Endothelial cell of umbilical vein (primary cell): ENCODE measurements around the gene CORO6. TPM values are rescaled to one million over a fixed set of nuclear protein-coding genes. Genes with fewer than 3 reads are reported as not detected.

Source experiments
- BruUV-seq: library from RNA; stranded (reverse); fragments of 400-500 nt; replicated peaks from 2 replicates; lab custom pipeline; 2021; lab: Mats Ljungman, UMichigan
- CTCF ChIA-PET: fragments of 300-600, 350-600 bp; sonication (Branson Sonifier 250); formaldehyde crosslinking; loops from one replicate; lab custom pipeline; 2021; ENCODE audit warnings: antibody characterized with exemption, inconsistent platforms; lab: Charles Lee
- POLR2A ChIA-PET: fragments of 300-600, 350-600 bp; sonication (Branson Sonifier 250); formaldehyde crosslinking; loops from one replicate; lab custom pipeline; 2021; ENCODE audit warnings: antibody characterized with exemption, inconsistent platforms; lab: Charles Lee
- DNase-seq: peaks from one replicate; pipeline ENCODE4 v3.0.0-alpha.2; 2011; ENCODE audit warnings: low read depth, low spot score
- FAIRE-seq: peaks from 2 replicates; lab custom pipeline; 2011; peaks lifted over from hg19 to GRCh38; lab: Jason Lieb, UNC
- H2AFZ ChIP-seq: 2 replicates; pipeline ENCODE4 v1.6.0; 2012; ENCODE audit warnings: low read depth, low read length, control low read depth, inconsistent platforms
- H3K27ac ChIP-seq: 2 replicates; pipeline ENCODE4 v1.5.1; 2011; ENCODE audit warnings: low read depth, mild to moderate bottlenecking, control low read depth, low read length, moderate library complexity; ENCODE audit not compliant: insufficient read depth
- H3K27me3 ChIP-seq, 2 experiments: 2 replicates each; pipeline versions ENCODE4 v1.6.0 to v1.6.1; 2011; ENCODE audit warnings: low read length in 2 of 2, mixed read lengths in 1 of 2; ENCODE audit not compliant: control insufficient read depth in 2 of 2, insufficient read depth in 2 of 2
- H3K36me3 ChIP-seq, 2 experiments: 2 replicates in 1 of 2; 3 replicates in 1 of 2; pipeline ENCODE4 v1.5.1; 2011; ENCODE audit warnings: low read length in 2 of 2, mild to moderate bottlenecking in 1 of 2, moderate library complexity in 1 of 2; ENCODE audit not compliant: control insufficient read depth in 2 of 2, insufficient read depth in 2 of 2; ENCODE audit errors: extremely low read depth in 1 of 2
- H3K4me1 ChIP-seq: 3 replicates; pipeline ENCODE4 v1.5.1; 2011; ENCODE audit warnings: mild to moderate bottlenecking, low read length; ENCODE audit not compliant: control insufficient read depth, insufficient read depth; ENCODE audit errors: extremely low read depth
- H3K4me2 ChIP-seq: 2 replicates; pipeline ENCODE4 v1.6.1; 2011; ENCODE audit warnings: low read length, control low read depth, mixed read lengths; ENCODE audit not compliant: insufficient read depth
- H3K4me3 ChIP-seq, 3 experiments: fragments of 200-600 bp in 1 of 3; sonication (generic), shearing (Covaris generic) in 1 of 3; replicated peaks in 1 of 3; 2 replicates each; pipeline ENCODE4 v1.5.1; 2011 to 2016; ENCODE audit warnings: control low read depth in 3 of 3, low read length in 3 of 3, mild to moderate bottlenecking in 2 of 3, inconsistent platforms in 1 of 3, low read depth in 1 of 3, moderate library complexity in 1 of 3; ENCODE audit not compliant: insufficient read depth in 1 of 3
- H3K79me2 ChIP-seq: 2 replicates; pipeline ENCODE4 v1.6.0; 2012; ENCODE audit warnings: low read length, inconsistent platforms; ENCODE audit not compliant: control insufficient read depth, insufficient read depth
- H3K9ac ChIP-seq: replicated peaks from 2 replicates; pipeline ENCODE3; 2011; ENCODE audit warnings: low read length, control low read depth; ENCODE audit not compliant: insufficient read depth; ENCODE audit errors: extremely low read depth
- H3K9me1 ChIP-seq: replicated peaks from 3 replicates; pipeline ENCODE4 v1.6.0; 2011; ENCODE audit warnings: mild to moderate bottlenecking, low read length; ENCODE audit not compliant: control insufficient read depth, insufficient read depth; ENCODE audit errors: extremely low read depth
- H3K9me3 ChIP-seq: replicated peaks from 2 replicates; pipeline ENCODE4 v1.5.1; 2012; ENCODE audit warnings: low read length, inconsistent platforms; ENCODE audit not compliant: control insufficient read depth, insufficient read depth
- H4K20me1 ChIP-seq: replicated peaks from 2 replicates; pipeline ENCODE3; 2011; ENCODE audit warnings: mild to moderate bottlenecking, low read length; ENCODE audit not compliant: control insufficient read depth, insufficient read depth; ENCODE audit errors: extremely low read depth
- CTCF ChIP-seq, 2 donors: IDR thresholded peaks; 1 replicate in 1 of 2; 2 replicates in 1 of 2; pipeline ENCODE4 v1.5.1; 2011; ENCODE audit warnings: low read length in 2 of 2, mild to moderate bottlenecking in 2 of 2, moderate library complexity in 2 of 2, control low read depth in 1 of 2, inconsistent platforms in 1 of 2, low read depth in 1 of 2; ENCODE audit not compliant: insufficient read depth in 1 of 2; ENCODE audit errors: extremely low read depth in 1 of 2
- EZH2 ChIP-seq: IDR thresholded peaks from 2 replicates; pipeline ENCODE4 v1.6.1; 2012; ENCODE audit warnings: borderline replicate concordance, low read depth, mild to moderate bottlenecking, moderate library complexity, low read length, inconsistent platforms; ENCODE audit not compliant: severe bottlenecking
- FOS ChIP-seq: IDR thresholded peaks from 2 replicates; pipeline ENCODE4 v1.6.1; 2011; ENCODE audit warnings: mild to moderate bottlenecking, low read length, moderate library complexity, borderline replicate concordance; ENCODE audit not compliant: insufficient read depth
- GATA2 ChIP-seq: IDR thresholded peaks from 2 replicates; pipeline ENCODE4 v1.7.0; 2011; ENCODE audit warnings: low read depth, mild to moderate bottlenecking, moderate library complexity, mixed read lengths, low read length; ENCODE audit not compliant: insufficient read length, insufficient read depth
- JUN ChIP-seq: IDR thresholded peaks from 2 replicates; pipeline ENCODE4 v1.6.1; 2011; ENCODE audit warnings: borderline replicate concordance, low read depth; ENCODE audit not compliant: insufficient read length, insufficient read depth
- MAX ChIP-seq: IDR thresholded peaks from 2 replicates; pipeline ENCODE4 v1.6.1; 2011; ENCODE audit not compliant: insufficient read depth, insufficient read length
- MYC ChIP-seq: IDR thresholded peaks from one replicate; pipeline ENCODE4 v1.6.1; 2011; ENCODE audit warnings: mild to moderate bottlenecking, low read depth, low read length
- POLR2A ChIP-seq: IDR thresholded peaks from 2 replicates; pipeline ENCODE4 v1.6.1; 2012; ENCODE audit warnings: low read depth, mild to moderate bottlenecking, control low read depth, low read length
- POLR2AphosphoS5 ChIP-seq: IDR thresholded peaks from 2 replicates; pipeline ENCODE4 v1.6.1; 2012; ENCODE audit warnings: low read depth, mild to moderate bottlenecking, control low read depth, low read length, moderate library complexity; ENCODE audit not compliant: insufficient read depth
- dilution Hi-C: fragments of 300-500 bp; cut with MboI; formaldehyde crosslinking; loops from one replicate; pipeline ENCODE4 v1.15.0; 2019; ENCODE audit warnings: low sequenced_read_pairs; ENCODE audit not compliant: extremely low pct_ligation_motif_present
- intact Hi-C: fragments of 100-400 bp; cut with micrococcal nuclease; formaldehyde crosslinking; loops from one replicate; pipeline ENCODE4 v1.10.0; 2022
- polyA plus RNA-seq, 4 experiments: library from polyadenylated mRNA; depleted of rRNA in 3 of 4; stranded (reverse) in 3 of 4; unstranded in 1 of 4; fragments of >200 nt; gene quantifications; 2 replicates each; pipeline versions ENCODE4 v1.2.1 to v1.2.3, GENCODE V29; 2011 to 2012; ENCODE audit warnings: missing spikeins in 1 of 4
- total RNA-seq: library from RNA; stranded (reverse); gene quantifications from 2 replicates; pipeline ENCODE4 v1.2.3, GENCODE V29; 2021

Gene CORO6
- total and polyA plus RNA-seq, 2 donors (not counting 3 experiments of a cell fraction or from before 2014, with no cell fraction given), result 10.7 to 14.7 TPM

- Histone ChIP-seq H2AFZ (no peak overlapping the region), H3K27ac (no peak overlapping the region), H3K4me1 (peaks cover 30% of the 10 kb centered on the region), H3K9me3 (no peaks in the 10 kb centered on the region), H3K9me1 (no peaks in the 10 kb centered on the region), H3K79me2 (peaks cover 53% of the 10 kb centered on the region), H3K27me3 (no peaks in the 10 kb centered on the region), H4K20me1 (no peaks in the 10 kb centered on the region), H3K9ac (no peak overlapping the region), H3K4me3 (no peak overlapping the region), H3K36me3 (peaks cover 21 to 42% of the 10 kb centered on the region in 2 experiments), H3K4me2 (no peak overlapping the region)
- BruUV-seq, result no TSS peak
- ChIA-PET POLR2A (interaction anchor here (1.4 kb wide), 1 partner anchor 12 kb away, joined by 3 read pairs; no protein-coding TSS in a partner anchor), CTCF (interaction anchor here (0.8 to 9.4 kb wide), 11 partner anchors 9 to 512 kb away, joined by 3 to 152 read pairs (median 4); partner anchors contain the start of genes ABHD15 and ANKRD13B)
- TF ChIP-seq CTCF (IDR thresholded peaks at IDR 0.05; ENCODE audit: extremely low read depth in 1 of 2, insufficient read depth in 1 of 2, low read depth in 1 of 2, low read length in 2 of 2) (no peak), GATA2 (no peak), JUN (no peak), FOS (no peak), POLR2AphosphoS5 (no peak), MAX (no peak), POLR2A (no peak), MYC (no peak), EZH2 (no peak)
- dilution Hi-C loops, result no loop called here
- intact Hi-C loops, result no loop called here
- FAIRE-seq (no peak), DNase-seq (no peak)
Observed at GRCh38 chr17:29581583-29582253, 41.0 kb downstream of the CORO6 start.
